T-cell (primary cell): ENCODE results near the gene TOB1. TPM values are rescaled to one million over a fixed set of nuclear protein-coding genes. Genes with fewer than 3 reads are reported as not detected.

Experiments used
- ATAC-seq, 4 experiments: fragments of 200-7000 bp in 3 of 4; fragments of 150-1000 bp in 1 of 4; cut with Tn5 transposase; replicated peaks in 1 of 4; 1 replicate in 3 of 4; 2 replicates in 1 of 4; pipeline ENCODE4 v1.10.0; 2021; ENCODE audit warnings: moderate library complexity in 3 of 4, mild to moderate bottlenecking in 2 of 4, moderate number of reproducible peaks in 1 of 4
- CTCF ChIA-PET, 2 donors: fragments of 300-600 bp; sonication (Branson Sonifier 250); formaldehyde crosslinking; loops; one replicate each; lab custom pipeline; 2022; ENCODE audit warnings: antibody characterized with exemption in 2 of 2; lab: Charles Lee
- POLR2A ChIA-PET, 2 donors: fragments of 300-600 bp; sonication (Branson Sonifier 250); formaldehyde crosslinking; loops; one replicate each; lab custom pipeline; 2022; ENCODE audit warnings: antibody characterized with exemption in 2 of 2; lab: Charles Lee
- DNase-seq, 35 experiments: peaks; one replicate each; pipeline versions ENCODE4 v3.0.0 to v3.0.0-alpha.2; 2013 to 2023
- H3K27ac ChIP-seq: one replicate; pipeline ENCODE4 v1.5.1; 2013; ENCODE audit warnings: low read length
- H3K27me3 ChIP-seq, 2 experiments: replicated peaks in 1 of 2; 1 replicate in 1 of 2; 2 replicates in 1 of 2; pipeline versions ENCODE4 v1.6.1 to v1.7.0; 2013; ENCODE audit warnings: low read length in 1 of 2, mixed read lengths in 1 of 2; ENCODE audit not compliant: control insufficient read depth in 2 of 2, insufficient read depth in 2 of 2; ENCODE audit errors: extremely low read depth in 1 of 2
- H3K36me3 ChIP-seq, 2 donors: 1 replicate in 1 of 2; 2 replicates in 1 of 2; pipeline versions ENCODE4 v1.6.1 to v1.7.0; 2013; ENCODE audit warnings: low read length in 1 of 2; ENCODE audit not compliant: control insufficient read depth in 2 of 2, insufficient read depth in 1 of 2; ENCODE audit errors: extremely low read depth in 1 of 2
- H3K4me1 ChIP-seq, 2 experiments: 1 replicate in 1 of 2; 2 replicates in 1 of 2; pipeline versions ENCODE4 v1.6.1 to v1.7.0; 2013; ENCODE audit warnings: low read length in 2 of 2, mixed read lengths in 1 of 2; ENCODE audit not compliant: insufficient read depth in 2 of 2, control insufficient read depth in 1 of 2; ENCODE audit errors: extremely low read depth in 1 of 2
- H3K4me3 ChIP-seq, 2 donors: 1 replicate in 1 of 2; 2 replicates in 1 of 2; pipeline versions ENCODE4 v1.5.1 to v1.7.0; 2013; ENCODE audit warnings: mild to moderate bottlenecking in 2 of 2, low read length in 1 of 2, moderate library complexity in 1 of 2; ENCODE audit not compliant: control insufficient read depth in 1 of 2; ENCODE audit errors: extremely low read depth in 1 of 2
- H3K9me3 ChIP-seq: 2 replicates; pipeline ENCODE4 v1.7.0; 2013
- H3K27ac Mint-ChIP-seq, 2 donors: one replicate each; pipeline ENCODE4 v1.8.0; 2020 to 2021; ENCODE audit warnings: mild to moderate bottlenecking in 2 of 2, mixed read lengths in 2 of 2
- H3K27me3 Mint-ChIP-seq, 2 donors: one replicate each; pipeline ENCODE4 v1.8.0; 2021 to 2022; ENCODE audit warnings: mixed read lengths in 2 of 2
- H3K36me3 Mint-ChIP-seq: one replicate; pipeline ENCODE4 v1.8.0; 2021; ENCODE audit warnings: mixed read lengths
- H3K4me1 Mint-ChIP-seq, 3 donors: one replicate each; pipeline ENCODE4 v1.8.0; 2020 to 2022; ENCODE audit warnings: mixed read lengths in 3 of 3, mild to moderate bottlenecking in 1 of 3
- H3K4me3 Mint-ChIP-seq, 3 donors: one replicate each; pipeline ENCODE4 v1.8.0; 2020 to 2022; ENCODE audit warnings: mild to moderate bottlenecking in 3 of 3, mixed read lengths in 3 of 3, moderate library complexity in 3 of 3
- H3K9me3 Mint-ChIP-seq, 3 donors: one replicate each; pipeline ENCODE4 v1.8.0; 2020 to 2022; ENCODE audit warnings: mixed read lengths in 3 of 3
- WGBS: methylation state at CpG from one replicate; pipeline ENCODE4 v1.1.5; 2013; ENCODE audit warnings: missing lambda C conversion rate; ENCODE audit not compliant: insufficient coverage; 5-methylcytosine and 5-hydroxymethylcytosine counted together
- total RNA-seq, 35 experiments: library from RNA in 6 of 35; stranded (reverse) in 6 of 35; fragments of 120-200 nt in 1 of 35; gene quantifications; one replicate each; pipeline versions ENCODE4 v1.2.1 to v1.2.4 and lab custom pipeline; 2013 to 2026

TOB1 gene
- total RNA-seq, 5 donors from 2014 or later (not counting 1 experiment from before 2014, with no cell fraction given) = 75.4 to 310 (median 92.6) TPM

DNA sequence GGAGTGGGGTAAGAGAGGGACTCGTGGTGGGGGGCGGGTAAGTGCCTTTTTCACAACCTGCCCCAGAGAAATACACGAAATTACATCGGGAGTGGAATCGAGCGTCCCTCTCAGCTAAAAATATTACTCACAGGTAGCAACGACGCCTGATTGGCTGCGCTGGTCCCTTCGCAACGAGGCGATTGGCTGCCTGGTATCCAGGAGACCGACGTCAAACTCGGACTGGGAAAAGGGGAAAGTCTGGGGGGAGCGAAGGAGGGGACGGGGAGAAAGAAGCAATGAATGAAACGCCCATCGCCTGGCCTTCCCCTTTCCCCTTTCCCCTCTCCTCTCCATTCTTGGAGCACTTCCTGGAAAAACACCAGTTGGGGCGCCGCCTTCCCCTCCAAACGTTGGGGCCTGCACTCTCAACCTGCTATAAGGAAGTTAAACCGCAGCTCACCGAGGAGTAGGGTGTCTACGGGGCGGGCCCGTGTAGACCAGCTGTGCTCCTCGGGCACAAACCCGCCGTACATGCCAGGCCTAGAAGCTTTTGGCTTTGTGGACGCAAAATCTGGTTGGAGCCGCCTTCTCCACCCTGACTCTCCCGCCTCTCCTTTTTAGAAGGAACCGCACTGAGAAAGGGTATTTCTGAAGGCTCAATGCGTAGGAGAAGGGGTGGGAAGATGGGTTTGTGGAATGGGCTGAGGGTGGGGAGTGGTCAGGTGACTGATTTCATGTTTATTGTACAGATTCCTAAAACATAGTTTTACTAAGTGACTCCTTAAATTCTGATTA, 1.4 kb upstream of the TOB1 start:
- H3K4me1 Mint-ChIP-seq = peaks cover 53 to 72% (median 61%) of the 10 kb centered on the region in 3 donors
- H3K4me1 ChIP-seq = peaks cover 39 to 52% of the 10 kb centered on the region in 2 experiments

GRCh38 chr17:50866950-50867362, 802 bp upstream of the TOB1 start:
- ATAC-seq (peak; percentile 18 to 36 (median 22)), DNase-seq (peak; percentile 43 to 83 (median 64))
- under 1% methylated on average over 26 of the region's 28 CpGs for WGBS
- H3K4me3 Mint-ChIP-seq = peak overlapping the region; percentile 94 to 99 (median 94)
- peak overlapping the region; percentile 99 for H3K27ac ChIP-seq
- ChIA-PET POLR2A (interaction anchor here (0.8 to 3.2 kb wide), 15 partner anchors 11 to 253 kb away, joined by 3 to 30 read pairs (median 7); partner anchors contain the start of genes LUC7L3 (in 1 of the 2) and SPAG9 (in 1 of the 2)), CTCF (interaction anchor here in 1 of 2 donors (0.9 to 1.3 kb wide), 4 partner anchors 15 to 87 kb away, joined by 3 to 8 read pairs (median 4); no protein-coding TSS in a partner anchor)
- peak overlapping the region; percentile 65 to 72 for H3K4me3 ChIP-seq
- H3K36me3 ChIP-seq = peaks cover 0 to 16% of the 10 kb centered on the region in 2 donors
- H3K27ac Mint-ChIP-seq = peak overlapping the region; percentile 99 to 100
- no peaks in the 10 kb centered on the region for H3K9me3 ChIP-seq
- H3K27me3 Mint-ChIP-seq = no peaks in the 10 kb centered on the region
- peaks cover 14% of the 10 kb centered on the region for H3K36me3 Mint-ChIP-seq
- H3K27me3 ChIP-seq = no peaks in the 10 kb centered on the region
- H3K4me1 Mint-ChIP-seq = peaks cover 48 to 71% (median 57%) of the 10 kb centered on the region in 3 donors
- H3K4me1 ChIP-seq = peaks cover 40 to 46% of the 10 kb centered on the region in 2 experiments
- no peaks in the 10 kb centered on the region for H3K9me3 Mint-ChIP-seq

More for the DNA sequence above, 1.4 kb upstream of the TOB1 start:
- H3K27me3 ChIP-seq = no peaks in the 10 kb centered on the region
- ATAC-seq = peak; percentile 33 to 49 (median 44)
- Mint-ChIP-seq H3K4me3 (peak overlapping the region; percentile 94 to 99 (median 94)), H3K27ac (peak overlapping the region; percentile 99 to 100), H3K36me3 (peaks cover 13% of the 10 kb centered on the region), H3K27me3 (no peaks in the 10 kb centered on the region), H3K9me3 (no peaks in the 10 kb centered on the region)
- DNase-seq = peak; percentile 68 to 87 (median 77)
- H3K36me3 ChIP-seq = peaks cover 0 to 15% of the 10 kb centered on the region in 2 donors
- H3K4me3 ChIP-seq = peak overlapping the region; percentile 65 to 72
- peak overlapping the region; percentile 99 for H3K27ac ChIP-seq
- WGBS = 1% methylated on average over 7 of the region's 35 CpGs
- no peaks in the 10 kb centered on the region for H3K9me3 ChIP-seq
- CTCF ChIA-PET = interaction anchor here in 1 of 2 donors (0.6 to 1.0 kb wide), 4 partner anchors 15 to 85 kb away, joined by 3 to 8 read pairs (median 4); no protein-coding TSS in a partner anchor
- POLR2A ChIA-PET = interaction anchor here (0.6 to 3.2 kb wide), 7 partner anchors 15 to 148 kb away, joined by 3 to 30 read pairs (median 19); partner anchors contain the start of gene LUC7L3 (in 1 of the 2)

GRCh38 chr17:50865868-50866260, 290 bp downstream of the TOB1 start:
- ChIA-PET POLR2A (interaction anchor here (0.7 to 3.2 kb wide), 18 partner anchors 10 to 392 kb away, joined by 3 to 30 read pairs (median 5); no protein-coding TSS in a partner anchor), CTCF (interaction anchor here (0.7 to 1.5 kb wide), 5 partner anchors 13 to 175 kb away, joined by 3 to 11 read pairs (median 3); no protein-coding TSS in a partner anchor)
- Mint-ChIP-seq H3K4me1 (peaks cover 50 to 72% (median 58%) of the 10 kb centered on the region in 3 donors), H3K36me3 (peaks cover 22% of the 10 kb centered on the region), H3K9me3 (no peaks in the 10 kb centered on the region), H3K27me3 (no peaks in the 10 kb centered on the region), H3K27ac (peak overlapping the region in 1 of 2 donors; percentile 73), H3K4me3 (peak overlapping the region; percentile 94 to 99 (median 94))
- Histone ChIP-seq H3K27me3 (no peaks in the 10 kb centered on the region), H3K36me3 (peaks cover 3 to 22% of the 10 kb centered on the region in 2 donors), H3K4me3 (peak overlapping the region; percentile 86 to 99), H3K27ac (peak overlapping the region; percentile 77), H3K4me1 (peaks cover 39% of the 10 kb centered on the region in 2 experiments), H3K9me3 (no peaks in the 10 kb centered on the region)
- under 1% methylated on average over 53 of the region's 53 CpGs for WGBS
- ATAC-seq (peak; percentile 2 to 15 (median 10)), DNase-seq (no peak)

GRCh38 chr17:50865060-50865867, 890 bp downstream of the TOB1 start:
- Mint-ChIP-seq H3K27ac (peak overlapping the region; percentile 97 to 98), H3K9me3 (no peaks in the 10 kb centered on the region), H3K27me3 (no peaks in the 10 kb centered on the region), H3K4me1 (peaks cover 51 to 72% (median 60%) of the 10 kb centered on the region in 3 donors), H3K36me3 (peaks cover 23% of the 10 kb centered on the region), H3K4me3 (peak overlapping the region; percentile 98 to 99 (median 98))
- POLR2A ChIA-PET = interaction anchor here (0.8 to 3.2 kb wide), 11 partner anchors 9 to 392 kb away, joined by 3 to 30 read pairs (median 4); no protein-coding TSS in a partner anchor
- CTCF ChIA-PET = interaction anchor here (1.3 to 5.2 kb wide), 5 partner anchors 13 to 89 kb away, joined by 3 to 31 read pairs (median 3); no protein-coding TSS in a partner anchor
- peak in 3 of 4 experiments; percentile 2 to 7 (median 3) for ATAC-seq
- Histone ChIP-seq H3K9me3 (no peaks in the 10 kb centered on the region), H3K27me3 (no peaks in the 10 kb centered on the region), H3K4me1 (peaks cover 33 to 36% of the 10 kb centered on the region in 2 experiments), H3K36me3 (peaks cover 4 to 22% of the 10 kb centered on the region in 2 donors), H3K4me3 (peak overlapping the region; percentile 86 to 99), H3K27ac (peak overlapping the region; percentile 73)
- DNase-seq = peak; percentile 29 to 72 (median 48)
- 0% methylated on average over 41 of the region's 50 CpGs for WGBS

- Mint-ChIP-seq H3K27ac (peak overlapping the region; percentile 97 to 98), H3K36me3 (peaks cover 23% of the 10 kb centered on the region), H3K4me1 (peaks cover 48 to 69% (median 56%) of the 10 kb centered on the region in 3 donors), H3K9me3 (no peaks in the 10 kb centered on the region), H3K4me3 (peak overlapping the region; percentile 98 to 99 (median 98)), H3K27me3 (no peaks in the 10 kb centered on the region)
- peak in 1 of 35 experiments; percentile 11 for DNase-seq
- Histone ChIP-seq H3K4me1 (peaks cover 31 to 33% of the 10 kb centered on the region in 2 experiments), H3K27me3 (no peaks in the 10 kb centered on the region), H3K27ac (peak overlapping the region; percentile 73), H3K9me3 (no peaks in the 10 kb centered on the region), H3K36me3 (peaks cover 4 to 22% of the 10 kb centered on the region in 2 donors), H3K4me3 (peak overlapping the region; percentile 86 to 99)
- CTCF ChIA-PET = interaction anchor here in 1 of 2 donors (5.2 kb wide), 1 partner anchor 12 kb away, joined by 31 read pairs; no protein-coding TSS in a partner anchor
- POLR2A ChIA-PET = interaction anchor here in 1 of 2 donors (0.6 to 3.2 kb wide), 3 partner anchors 9 to 34 kb away, joined by 3 to 30 read pairs (median 16); no protein-coding TSS in a partner anchor
- no peak for ATAC-seq
- WGBS = no CpG with 5 or more reads among the region's 6 CpGs
Observed at GRCh38 chr17:50864747-50865059, 1.5 kb downstream of the TOB1 start.
